Measurements from ENCODE around the gene HLCS.

Gene HLCS

GRCh38 chr21:36743008-36743407 is 223.5 kb downstream of the HLCS start:
- TF ChIP-seq POLR2A (IDR thresholded peaks at IDR 0.05; ENCODE audit: low read depth, low read length) (no peak), POLR2AphosphoS5 (IDR thresholded peaks at IDR 0.05; ENCODE audit: low read depth, low read length) (no peak), TAF1 (IDR thresholded peaks at IDR 0.05; ENCODE audit: borderline replicate concordance, low read depth, low read length) (no peak)
- DNase-seq (ENCODE audit: insufficient read length) (no peak), FAIRE-seq (no peak)

- no peak for DNase-seq (ENCODE audit: insufficient read length)
- no peak for TF ChIP-seq POLR2AphosphoS5 (IDR thresholded peaks at IDR 0.05; ENCODE audit: low read depth, low read length)
- no peak for TF ChIP-seq TAF1 (IDR thresholded peaks at IDR 0.05; ENCODE audit: borderline replicate concordance, low read depth, low read length)
- TF ChIP-seq POLR2A (IDR thresholded peaks at IDR 0.05; ENCODE audit: low read depth, low read length) = no peak
- FAIRE-seq = no peak
Measured at GRCh38 chr21:36741506-36741905, 225.0 kb downstream of the HLCS start.

GRCh38 chr21:36738489-36739126 is 227.9 kb downstream of the HLCS start:
- TF ChIP-seq POLR2A (IDR thresholded peaks at IDR 0.05; ENCODE audit: low read depth, low read length) (no peak), TAF1 (IDR thresholded peaks at IDR 0.05; ENCODE audit: borderline replicate concordance, low read depth, low read length) (no peak), POLR2AphosphoS5 (IDR thresholded peaks at IDR 0.05; ENCODE audit: low read depth, low read length) (no peak)

GRCh38 chr21:36735724-36736320 is 230.6 kb downstream of the HLCS start:
- TF ChIP-seq POLR2AphosphoS5 (IDR thresholded peaks at IDR 0.05; ENCODE audit: low read depth, low read length) (no peak), TAF1 (IDR thresholded peaks at IDR 0.05; ENCODE audit: borderline replicate concordance, low read depth, low read length) (no peak), POLR2A (IDR thresholded peaks at IDR 0.05; ENCODE audit: low read depth, low read length) (no peak)
- DNase-seq (ENCODE audit: insufficient read length) (no peak), FAIRE-seq (no peak)

More at GRCh38 chr21:36738489-36739126, 227.9 kb downstream of the HLCS start:
- no peak for FAIRE-seq
- DNase-seq (ENCODE audit: insufficient read length) = no peak

GRCh38 chr21:36735201-36735515 is 231.3 kb downstream of the HLCS start:
- no peak for DNase-seq (ENCODE audit: insufficient read length)
- TF ChIP-seq POLR2AphosphoS5 (IDR thresholded peaks at IDR 0.05; ENCODE audit: low read depth, low read length) = no peak
- TF ChIP-seq TAF1 (IDR thresholded peaks at IDR 0.05; ENCODE audit: borderline replicate concordance, low read depth, low read length) = no peak
- TF ChIP-seq POLR2A (IDR thresholded peaks at IDR 0.05; ENCODE audit: low read depth, low read length) = no peak
- FAIRE-seq = no peak

GRCh38 chr21:36734367-36735200 is 231.9 kb downstream of the HLCS start:
- no peak for TF ChIP-seq POLR2AphosphoS5 (IDR thresholded peaks at IDR 0.05; ENCODE audit: low read depth, low read length)
- no peak for TF ChIP-seq POLR2A (IDR thresholded peaks at IDR 0.05; ENCODE audit: low read depth, low read length)
- no peak for TF ChIP-seq TAF1 (IDR thresholded peaks at IDR 0.05; ENCODE audit: borderline replicate concordance, low read depth, low read length)
- FAIRE-seq (no peak), DNase-seq (ENCODE audit: insufficient read length) (no peak)

GRCh38 chr21:36733857-36734256 is 232.6 kb downstream of the HLCS start:
- no peak for FAIRE-seq

GRCh38 chr21:36732761-36733160 is 233.7 kb downstream of the HLCS start:
- DNase-seq (ENCODE audit: insufficient read length) = no peak
- no peak for FAIRE-seq
- TF ChIP-seq POLR2A (IDR thresholded peaks at IDR 0.05; ENCODE audit: low read depth, low read length) (no peak), POLR2AphosphoS5 (IDR thresholded peaks at IDR 0.05; ENCODE audit: low read depth, low read length) (no peak), TAF1 (IDR thresholded peaks at IDR 0.05; ENCODE audit: borderline replicate concordance, low read depth, low read length) (no peak)

More at GRCh38 chr21:36733857-36734256, 232.6 kb downstream of the HLCS start:
- TF ChIP-seq POLR2AphosphoS5 (IDR thresholded peaks at IDR 0.05; ENCODE audit: low read depth, low read length) (no peak), TAF1 (IDR thresholded peaks at IDR 0.05; ENCODE audit: borderline replicate concordance, low read depth, low read length) (no peak), POLR2A (IDR thresholded peaks at IDR 0.05; ENCODE audit: low read depth, low read length) (no peak)
- no peak for DNase-seq (ENCODE audit: insufficient read length)

- no peak for TF ChIP-seq TAF1 (IDR thresholded peaks at IDR 0.05; ENCODE audit: borderline replicate concordance, low read depth, low read length)
- no peak for FAIRE-seq
- DNase-seq (ENCODE audit: insufficient read length) = no peak
Measured at GRCh38 chr21:36732217-36732616, 234.3 kb downstream of the HLCS start.

GRCh38 chr21:36730291-36731281 is 235.9 kb downstream of the HLCS start:
- DNase-seq (ENCODE audit: insufficient read length) (no peak), FAIRE-seq (no peak)
- TF ChIP-seq POLR2A (IDR thresholded peaks at IDR 0.05; ENCODE audit: low read depth, low read length) (no peak), TAF1 (IDR thresholded peaks at IDR 0.05; ENCODE audit: borderline replicate concordance, low read depth, low read length) (no peak), POLR2AphosphoS5 (IDR thresholded peaks at IDR 0.05; ENCODE audit: low read depth, low read length) (no peak)

Measured in GM12892 (cell line).